ENCODE measurements around the gene OPRM1. TPM values are rescaled to one million over a fixed set of nuclear protein-coding genes. Genes with fewer than 3 reads are reported as not detected.

The OPRM1 gene
- total RNA-seq, 4 donors from 2014 or later = 0.40 to 1.2 (median 0.88) TPM

- whole genome bisulfite sequencing = 86% methylated on average over 8 of the region's 8 CpGs
- intact Hi-C loops (cut with DNase I) = no loop called here
- Histone ChIP-seq H3K4me1 (no peaks in the 10 kb centered on the region), H3K4me3 (no peak overlapping the region), H3K27me3 (no peaks in the 10 kb centered on the region), H3K27ac (replicated peaks in 1 of 4) (no peak overlapping the region), H3K36me3 (no peaks in the 10 kb centered on the region), H3K9me3 (no peaks in the 10 kb centered on the region)
- TF ChIP-seq POLR2AphosphoS5 (IDR thresholded peaks at IDR 0.05) (no peak), POLR2A (IDR thresholded peaks at IDR 0.05; ENCODE audit: low read depth) (no peak)
- TF ChIP-seq, protein P1, sequence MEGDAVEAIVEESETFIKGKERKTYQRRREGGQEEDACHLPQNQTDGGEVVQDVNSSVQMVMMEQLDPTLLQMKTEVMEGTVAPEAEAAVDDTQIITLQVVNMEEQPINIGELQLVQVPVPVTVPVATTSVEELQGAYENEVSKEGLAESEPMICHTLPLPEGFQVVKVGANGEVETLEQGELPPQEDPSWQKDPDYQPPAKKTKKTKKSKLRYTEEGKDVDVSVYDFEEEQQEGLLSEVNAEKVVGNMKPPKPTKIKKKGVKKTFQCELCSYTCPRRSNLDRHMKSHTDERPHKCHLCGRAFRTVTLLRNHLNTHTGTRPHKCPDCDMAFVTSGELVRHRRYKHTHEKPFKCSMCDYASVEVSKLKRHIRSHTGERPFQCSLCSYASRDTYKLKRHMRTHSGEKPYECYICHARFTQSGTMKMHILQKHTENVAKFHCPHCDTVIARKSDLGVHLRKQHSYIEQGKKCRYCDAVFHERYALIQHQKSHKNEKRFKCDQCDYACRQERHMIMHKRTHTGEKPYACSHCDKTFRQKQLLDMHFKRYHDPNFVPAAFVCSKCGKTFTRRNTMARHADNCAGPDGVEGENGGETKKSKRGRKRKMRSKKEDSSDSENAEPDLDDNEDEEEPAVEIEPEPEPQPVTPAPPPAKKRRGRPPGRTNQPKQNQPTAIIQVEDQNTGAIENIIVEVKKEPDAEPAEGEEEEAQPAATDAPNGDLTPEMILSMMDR (IDR thresholded peaks at IDR 0.05) = no peak
- no peak for DNase-seq (ENCODE audit: extremely low spot score)
Measured at GRCh38 chr6:154134471-154135147, 95.6 kb downstream of the OPRM1 start.

DNA sequence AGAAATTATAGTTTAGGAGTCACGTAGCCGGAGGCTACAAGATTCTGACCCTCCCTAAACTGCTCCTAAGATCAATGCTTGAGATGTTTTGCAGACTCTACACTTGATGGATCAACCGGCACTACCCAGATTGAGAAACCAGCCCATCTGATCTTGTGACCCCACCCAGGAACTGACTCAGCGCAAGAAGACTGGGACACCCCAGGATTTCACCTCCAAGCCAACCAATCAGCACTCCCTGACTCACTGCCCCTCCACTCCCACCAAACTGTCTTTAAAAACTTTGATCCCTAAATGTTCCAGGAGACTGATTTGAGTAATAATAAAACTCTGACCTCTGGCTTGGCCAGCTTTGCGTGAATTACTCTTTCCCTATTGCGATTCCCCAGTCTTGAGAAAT lies 99.8 kb downstream of the OPRM1 start:
- intact Hi-C loops (cut with DNase I) = no loop called here
- H3K4me1 ChIP-seq = no peaks in the 10 kb centered on the region
- no peaks in the 10 kb centered on the region for H3K36me3 ChIP-seq
- TF ChIP-seq EP300 (IDR thresholded peaks at IDR 0.05) (no peak), POLR2A (IDR thresholded peaks at IDR 0.05; ENCODE audit: low read depth) (no peak), POLR2AphosphoS5 (IDR thresholded peaks at IDR 0.05) (no peak)
- TF ChIP-seq, protein P1 (IDR thresholded peaks at IDR 0.05) = no peak
- no peak for DNase-seq (ENCODE audit: extremely low spot score)
- H3K27ac ChIP-seq (replicated peaks in 1 of 4) = no peak overlapping the region
- no peak overlapping the region for H3K4me3 ChIP-seq
- no peaks in the 10 kb centered on the region for H3K9me3 ChIP-seq
- no peaks in the 10 kb centered on the region for H3K27me3 ChIP-seq
- WGBS = 90% methylated on average over 6 of the region's 6 CpGs

DNA sequence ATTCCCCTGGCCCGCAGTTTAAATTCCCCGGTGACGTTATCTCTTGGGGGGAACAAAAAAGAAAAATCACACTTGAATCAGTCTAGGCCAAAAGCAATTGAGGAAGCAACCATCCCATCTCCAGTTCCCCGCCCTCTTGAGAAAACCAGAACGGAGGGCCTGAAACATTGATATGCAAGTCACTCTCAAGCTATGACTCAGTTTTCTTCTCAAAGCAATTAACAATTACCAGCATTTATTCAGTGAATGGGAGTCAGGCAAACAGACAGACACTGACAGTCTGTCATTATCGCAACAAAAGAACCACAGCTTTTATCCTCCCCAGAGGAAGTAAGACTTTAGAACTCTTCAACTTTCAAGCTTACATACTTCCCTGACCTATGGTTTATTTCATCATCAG lies 100.9 kb downstream of the OPRM1 start:
- Histone ChIP-seq H3K27ac (replicated peaks in 1 of 4) (no peak overlapping the region), H3K27me3 (no peaks in the 10 kb centered on the region), H3K4me3 (no peak overlapping the region), H3K4me1 (no peaks in the 10 kb centered on the region), H3K36me3 (no peaks in the 10 kb centered on the region), H3K9me3 (no peaks in the 10 kb centered on the region)
- WGBS = 77% methylated on average over 6 of the region's 6 CpGs
- TF ChIP-seq POLR2A (IDR thresholded peaks at IDR 0.05; ENCODE audit: low read depth) (no peak), POLR2AphosphoS5 (IDR thresholded peaks at IDR 0.05) (no peak), EP300 (IDR thresholded peaks at IDR 0.05) (no peak)
- TF ChIP-seq, protein P1 (IDR thresholded peaks at IDR 0.05) = no peak
- no peak for DNase-seq (ENCODE audit: extremely low spot score)
- intact Hi-C loops (cut with DNase I) = no loop called here

DNA sequence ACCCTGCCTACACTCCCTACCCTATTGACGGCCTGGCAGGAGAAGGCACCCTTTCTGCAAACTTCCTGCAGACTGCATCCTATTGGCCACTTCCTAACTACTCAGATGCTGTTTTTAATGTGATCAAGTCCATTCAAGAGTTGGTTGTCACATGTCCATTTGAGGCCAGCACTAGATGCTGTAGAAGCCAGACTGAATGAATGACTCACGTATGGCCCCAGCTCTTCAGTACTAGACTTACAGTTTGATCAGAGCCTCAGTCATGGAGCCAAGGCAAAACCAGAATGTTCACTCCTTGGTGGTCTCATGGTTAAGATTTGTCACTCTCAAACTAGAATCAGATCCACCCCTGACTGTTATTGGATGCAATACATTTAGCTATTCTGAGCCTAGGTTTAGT lies 101.7 kb downstream of the OPRM1 start:
- Histone ChIP-seq H3K4me3 (no peak overlapping the region), H3K27ac (replicated peaks in 1 of 4) (no peak overlapping the region), H3K36me3 (no peaks in the 10 kb centered on the region), H3K9me3 (no peaks in the 10 kb centered on the region), H3K27me3 (no peaks in the 10 kb centered on the region), H3K4me1 (no peaks in the 10 kb centered on the region)
- intact Hi-C loops (cut with DNase I) = no loop called here
- no peak for DNase-seq (ENCODE audit: extremely low spot score)
- TF ChIP-seq POLR2A (IDR thresholded peaks at IDR 0.05; ENCODE audit: low read depth) (no peak), EP300 (IDR thresholded peaks at IDR 0.05) (no peak), POLR2AphosphoS5 (IDR thresholded peaks at IDR 0.05) (no peak)
- TF ChIP-seq, protein P1 (IDR thresholded peaks at IDR 0.05) = no peak
- 94% methylated on average over 1 of the region's 2 CpGs for WGBS

DNA sequence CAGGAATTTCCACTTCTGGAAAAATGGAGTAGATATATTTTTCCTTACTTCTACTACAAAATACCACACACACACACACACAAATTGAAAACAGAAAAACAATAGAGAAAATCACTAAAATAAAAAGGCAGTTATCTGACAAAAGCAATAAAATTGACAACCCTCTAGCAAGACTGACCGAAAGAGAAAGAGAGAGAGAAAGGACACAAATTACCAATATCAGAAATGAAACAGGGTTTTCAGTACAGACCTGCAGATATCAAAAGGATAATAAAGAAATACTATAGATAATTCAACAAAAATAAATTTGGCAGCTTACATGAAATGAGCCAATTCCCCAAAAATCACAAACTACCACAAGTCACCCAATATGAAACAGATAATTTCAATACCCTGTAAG lies 104.7 kb downstream of the OPRM1 start:
- no peak for TF ChIP-seq POLR2AphosphoS5 (IDR thresholded peaks at IDR 0.05)
- TF ChIP-seq, protein P1 (IDR thresholded peaks at IDR 0.05) = no peak
- TF ChIP-seq EP300 (IDR thresholded peaks at IDR 0.05) = no peak
- no peak for TF ChIP-seq POLR2A (IDR thresholded peaks at IDR 0.05; ENCODE audit: low read depth)
- WGBS = 96% methylated on average over 1 of the region's 1 CpG
- no peak overlapping the region for H3K27ac ChIP-seq (replicated peaks in 1 of 4)
- no peak for DNase-seq (ENCODE audit: extremely low spot score)
- no peaks in the 10 kb centered on the region for H3K27me3 ChIP-seq
- no peaks in the 10 kb centered on the region for H3K36me3 ChIP-seq
- intact Hi-C loops (cut with DNase I) = no loop called here
- no peaks in the 10 kb centered on the region for H3K4me1 ChIP-seq
- no peaks in the 10 kb centered on the region for H3K9me3 ChIP-seq
- H3K4me3 ChIP-seq = no peak overlapping the region

Measured in esophagus muscularis mucosa (tissue), 4 donors.